Measurements from ENCODE around the gene HSPG2. TPM values are rescaled to one million over a fixed set of nuclear protein-coding genes. Genes with fewer than 3 reads are reported as not detected.

The HSPG2 gene
- total and polyA plus RNA-seq, 10 of the 15 experiments (the other 5 are each of a cell fraction or from before 2014, with no cell fraction given), result 0.30 to 3.4 (median 0.73) TPM; not detected in 2

DNA sequence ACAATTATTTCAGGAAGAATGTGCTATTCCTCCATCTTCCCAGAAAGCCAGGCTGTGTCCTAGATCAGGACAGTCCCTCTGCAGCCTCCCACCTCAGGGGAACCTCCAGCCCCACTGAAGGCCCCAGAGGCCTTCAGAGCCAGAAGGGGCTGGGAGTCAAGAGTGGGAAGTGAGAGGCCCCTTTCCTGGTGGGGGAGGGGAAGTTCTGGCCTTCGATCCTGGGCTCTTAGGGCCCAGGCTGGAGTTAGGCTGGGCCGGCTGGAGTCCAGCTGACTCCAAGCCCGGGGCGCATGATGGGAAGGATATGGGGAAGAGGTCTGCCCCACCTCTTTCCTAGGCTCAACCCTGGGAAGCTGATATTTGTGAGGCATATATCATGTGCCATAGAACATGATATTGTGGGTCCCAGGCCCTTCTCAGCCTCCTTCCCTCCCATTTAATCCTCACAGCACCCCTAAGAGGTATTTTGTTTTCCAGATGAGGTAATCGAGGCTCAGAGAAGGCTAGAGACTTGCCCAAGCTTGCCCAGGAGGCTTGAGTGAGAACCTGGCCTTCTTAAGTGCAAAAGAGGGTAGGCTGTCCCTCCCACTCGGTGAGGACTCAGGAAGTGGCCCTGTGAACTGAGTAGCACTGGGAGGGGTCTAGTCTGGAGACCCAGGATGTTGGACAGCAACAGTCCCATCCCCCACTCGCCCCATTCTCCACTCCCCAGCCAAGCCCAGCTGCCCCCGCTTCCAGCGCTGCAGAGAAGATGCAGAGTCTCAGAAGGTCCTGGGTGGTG lies 18.6 kb upstream of the HSPG2 start (continued):
- no peak for TF ChIP-seq POLR2AphosphoS5 (IDR thresholded peaks at IDR 0.05; ENCODE audit: low read length)
- TF ChIP-seq RAD51 (IDR thresholded peaks at IDR 0.05), result no peak
- no peak for TF ChIP-seq TARDBP (IDR thresholded peaks at IDR 0.05; ENCODE audit: borderline replicate concordance)
- TF ChIP-seq STAT1 (conservative IDR thresholded peaks at IDR 0.05), result no peak
- no peak for TF ChIP-seq RFX5 (IDR thresholded peaks at IDR 0.05; ENCODE audit: low read depth, low read length)
- no peak for TF ChIP-seq EP300 (IDR thresholded peaks at IDR 0.05; ENCODE audit: borderline replicate concordance in 1 of 2, control insufficient read depth in 1 of 2, low read depth in 2 of 2, low read length in 2 of 2)
- no peak for TF ChIP-seq BRCA1 (IDR thresholded peaks at IDR 0.05; ENCODE audit: low read depth, low read length)

DNA sequence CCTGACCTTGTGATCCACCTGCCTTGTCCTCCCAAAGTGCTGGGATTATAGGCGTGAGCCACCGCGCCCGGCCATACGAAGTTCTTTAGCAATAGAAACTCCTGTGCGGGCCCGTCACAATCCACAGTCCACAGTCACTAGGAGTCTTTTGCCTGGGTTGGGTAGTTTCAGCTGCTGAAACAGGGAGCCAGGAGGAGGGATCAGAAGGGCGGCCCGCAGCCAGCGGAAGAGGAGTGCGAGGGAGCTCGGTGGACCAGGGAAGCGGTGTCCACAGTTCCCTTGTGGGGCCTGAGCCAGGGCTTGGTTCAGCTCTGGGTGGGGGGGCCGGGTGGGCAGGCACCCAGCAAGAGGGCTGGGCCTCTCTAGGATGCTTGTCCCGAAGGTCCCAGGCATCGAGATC lies 17.9 kb upstream of the HSPG2 start:
- intact Hi-C loops (cut with micrococcal nuclease; ENCODE audit: unreplicated experiment) (no loop called here), in situ Hi-C loops (cut with MboI) (no loop called here)
- POLR2A ChIA-PET, result interaction anchor here (0.5 kb wide), 1 partner anchor 28 kb away, joined by 3 read pairs; no protein-coding TSS in a partner anchor
- no peak overlapping the region for H2AFZ ChIP-seq (ENCODE audit: control insufficient read depth, low read depth, low read length)
- H3K9me3 ChIP-seq (replicated peaks; ENCODE audit: control insufficient read depth, insufficient read depth, low read length), result no peaks in the 10 kb centered on the region
- WGBS (ENCODE audit: insufficient coverage, insufficient replicate concordance, low lambda C conversion rate, missing lambda C conversion rate), result 63% methylated on average over 14 of the region's 16 CpGs
- H3K4me2 ChIP-seq (ENCODE audit: control insufficient read depth, insufficient read depth), result no peak overlapping the region
- ATAC-seq (no peak), FAIRE-seq (no peak), DNase-seq (ENCODE audit: low read depth, low spot score) (no peak)
- no TSS peak for BruUV-seq (replicated peaks)
- CTCF ChIA-PET, result interaction anchor here (0.6 kb wide), 1 partner anchor 50 kb away, joined by 4 read pairs; no protein-coding TSS in a partner anchor
- no peaks in the 10 kb centered on the region for H3K79me2 ChIP-seq (ENCODE audit: control insufficient read depth, insufficient read depth, low read length)
- no peak overlapping the region for H3K9ac ChIP-seq (ENCODE audit: control insufficient read depth, insufficient read depth, low read length)
- RAD21 ChIA-PET (ENCODE audit: unreplicated experiment), result no interaction called here
- SMC1A ChIA-PET (ENCODE audit: uncharacterized antibody, unreplicated experiment), result no interaction called here
- H3K27ac ChIP-seq (ENCODE audit: control insufficient read depth, insufficient read depth), result no peak overlapping the region
- H3K27me3 ChIP-seq (replicated peaks in 1 of 2; ENCODE audit: control insufficient read depth in 2 of 2, insufficient read depth in 2 of 2, low read length in 1 of 2), result no peaks in the 10 kb centered on the region; a peak in 1 of 4 replicates
- peaks cover 17% of the 10 kb centered on the region for H3K4me1 ChIP-seq (ENCODE audit: control insufficient read depth, insufficient read depth, low read length)
- H4K20me1 ChIP-seq (ENCODE audit: control insufficient read depth, insufficient read depth), result no peaks in the 10 kb centered on the region
- no peaks in the 10 kb centered on the region for H3K36me3 ChIP-seq (ENCODE audit: control insufficient read depth in 2 of 2, insufficient read depth in 2 of 2, low read length in 1 of 2)
- H3K4me3 ChIP-seq, result no peak overlapping the region
- TF ChIP-seq SIX5 (IDR thresholded peaks at IDR 0.05; ENCODE audit: low read depth, low read length, severe bottlenecking), result no peak
- TF ChIP-seq ETV6 (conservative IDR thresholded peaks at IDR 0.05 in 1 of 2, IDR thresholded peaks at IDR 0.05 in 1 of 2; ENCODE audit: borderline replicate concordance in 1 of 2, low read depth in 1 of 2), result no peak
- no peak for TF ChIP-seq TBL1XR1 (IDR thresholded peaks at IDR 0.05; ENCODE audit: low read depth, low read length)
- no peak for TF ChIP-seq YY1 (IDR thresholded peaks at IDR 0.05; ENCODE audit: low read depth, low read length)
- TF ChIP-seq JUND (IDR thresholded peaks at IDR 0.05; ENCODE audit: low read depth, low read length), result no peak
- no peak for TF ChIP-seq CBFB (IDR thresholded peaks at IDR 0.05; ENCODE audit: low read depth)
- TF ChIP-seq, protein P1, sequence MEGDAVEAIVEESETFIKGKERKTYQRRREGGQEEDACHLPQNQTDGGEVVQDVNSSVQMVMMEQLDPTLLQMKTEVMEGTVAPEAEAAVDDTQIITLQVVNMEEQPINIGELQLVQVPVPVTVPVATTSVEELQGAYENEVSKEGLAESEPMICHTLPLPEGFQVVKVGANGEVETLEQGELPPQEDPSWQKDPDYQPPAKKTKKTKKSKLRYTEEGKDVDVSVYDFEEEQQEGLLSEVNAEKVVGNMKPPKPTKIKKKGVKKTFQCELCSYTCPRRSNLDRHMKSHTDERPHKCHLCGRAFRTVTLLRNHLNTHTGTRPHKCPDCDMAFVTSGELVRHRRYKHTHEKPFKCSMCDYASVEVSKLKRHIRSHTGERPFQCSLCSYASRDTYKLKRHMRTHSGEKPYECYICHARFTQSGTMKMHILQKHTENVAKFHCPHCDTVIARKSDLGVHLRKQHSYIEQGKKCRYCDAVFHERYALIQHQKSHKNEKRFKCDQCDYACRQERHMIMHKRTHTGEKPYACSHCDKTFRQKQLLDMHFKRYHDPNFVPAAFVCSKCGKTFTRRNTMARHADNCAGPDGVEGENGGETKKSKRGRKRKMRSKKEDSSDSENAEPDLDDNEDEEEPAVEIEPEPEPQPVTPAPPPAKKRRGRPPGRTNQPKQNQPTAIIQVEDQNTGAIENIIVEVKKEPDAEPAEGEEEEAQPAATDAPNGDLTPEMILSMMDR (IDR thresholded peaks at IDR 0.05 in 2 of 3, conservative IDR thresholded peaks at IDR 0.05 in 1 of 3; ENCODE audit: control insufficient read depth in 2 of 3, extremely low read depth in 1 of 3, insufficient read depth in 1 of 3, low read depth in 3 of 3, low read length in 3 of 3), result no peak
- TF ChIP-seq RUNX3 (IDR thresholded peaks at IDR 0.05; ENCODE audit: low read length), result no peak
- no peak for TF ChIP-seq RB1 (IDR thresholded peaks at IDR 0.05; ENCODE audit: borderline replicate concordance)
- TF ChIP-seq GABPA (IDR thresholded peaks at IDR 0.05; ENCODE audit: low read depth), result no peak
- TF ChIP-seq NFXL1 (IDR thresholded peaks at IDR 0.05; ENCODE audit: borderline replicate concordance), result no peak
- TF ChIP-seq BHLHE40 (IDR thresholded peaks at IDR 0.05; ENCODE audit: borderline replicate concordance in 1 of 2, low read depth in 2 of 2, low read length in 1 of 2), result no peak
- TF ChIP-seq, protein P2, sequence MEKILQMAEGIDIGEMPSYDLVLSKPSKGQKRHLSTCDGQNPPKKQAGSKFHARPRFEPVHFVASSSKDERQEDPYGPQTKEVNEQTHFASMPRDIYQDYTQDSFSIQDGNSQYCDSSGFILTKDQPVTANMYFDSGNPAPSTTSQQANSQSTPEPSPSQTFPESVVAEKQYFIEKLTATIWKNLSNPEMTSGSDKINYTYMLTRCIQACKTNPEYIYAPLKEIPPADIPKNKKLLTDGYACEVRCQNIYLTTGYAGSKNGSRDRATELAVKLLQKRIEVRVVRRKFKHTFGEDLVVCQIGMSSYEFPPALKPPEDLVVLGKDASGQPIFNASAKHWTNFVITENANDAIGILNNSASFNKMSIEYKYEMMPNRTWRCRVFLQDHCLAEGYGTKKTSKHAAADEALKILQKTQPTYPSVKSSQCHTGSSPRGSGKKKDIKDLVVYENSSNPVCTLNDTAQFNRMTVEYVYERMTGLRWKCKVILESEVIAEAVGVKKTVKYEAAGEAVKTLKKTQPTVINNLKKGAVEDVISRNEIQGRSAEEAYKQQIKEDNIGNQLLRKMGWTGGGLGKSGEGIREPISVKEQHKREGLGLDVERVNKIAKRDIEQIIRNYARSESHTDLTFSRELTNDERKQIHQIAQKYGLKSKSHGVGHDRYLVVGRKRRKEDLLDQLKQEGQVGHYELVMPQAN (conservative IDR thresholded peaks at IDR 0.05), result no peak

All from GM12878 (cell line).